H1 (cell line): ENCODE results near the gene GGA1. TPM values are rescaled to one million over a fixed set of nuclear protein-coding genes. Genes with fewer than 3 reads are reported as not detected.

Experiments
- CHD1 ChIP-seq: IDR thresholded peaks from 2 replicates; pipeline ENCODE4 v1.6.1; 2012; ENCODE audit warnings: low read depth, low read length, improper control_type of control experiment
- CTCF ChIP-seq, 3 experiments: IDR thresholded peaks; 1 replicate in 2 of 3; 2 replicates in 1 of 3; pipeline versions ENCODE4 v1.5.1 to v1.6.1; 2011; ENCODE audit warnings: low read length in 3 of 3, mild to moderate bottlenecking in 3 of 3, inconsistent platforms in 2 of 3, low read depth in 1 of 3, moderate library complexity in 1 of 3; ENCODE audit not compliant: insufficient read depth in 1 of 3; ENCODE audit errors: control extremely low read depth in 1 of 3
- USF2 ChIP-seq: IDR thresholded peaks from 2 replicates; pipeline ENCODE4 v1.6.1; 2011; ENCODE audit warnings: low read length, improper control_type of control experiment
- polyA plus RNA-seq, 7 experiments: library from polyadenylated mRNA; depleted of rRNA in 3 of 7; stranded (reverse) in 5 of 7; unstranded in 2 of 7; fragments of >200 nt in 5 of 7; fragments of 200-250 nt in 2 of 7; gene quantifications; 1 replicate in 5 of 7; 2 replicates in 1 of 7; 4 replicates in 1 of 7; pipeline versions ENCODE4 v1.2.1 to v1.2.3, GENCODE V29; 2011 to 2013; ENCODE audit warnings: missing spikeins in 2 of 7, mixed read lengths in 2 of 7
- total RNA-seq: library from RNA; stranded (reverse); fragmentation: NEBNext Ultra II Directional; extraction: Animal tissue kit (Norgen Biotek cat#: 25700); gene quantifications from 2 replicates; pipeline ENCODE4 v1.2.1, GENCODE V29; 2021

Gene GGA1
- total and polyA plus RNA-seq, 2 of the 8 experiments (the other 6 are each of a cell fraction or from before 2014, with no cell fraction given) = 49.3 to 57.2 TPM

GRCh38 chr22:37661160-37661924 lies 52.7 kb downstream of the GGA1 start (continued):
- peak; percentile 46 to 51 (median 47) for TF ChIP-seq CTCF (IDR thresholded peaks at IDR 0.05; ENCODE audit: control extremely low read depth in 1 of 3, insufficient read depth in 1 of 3, low read depth in 1 of 3, low read length in 3 of 3)
- TF ChIP-seq USF2 = no peak
- TF ChIP-seq CHD1 = no peak
